ENCODE results near the gene UTRN.

UTRN gene

DNA sequence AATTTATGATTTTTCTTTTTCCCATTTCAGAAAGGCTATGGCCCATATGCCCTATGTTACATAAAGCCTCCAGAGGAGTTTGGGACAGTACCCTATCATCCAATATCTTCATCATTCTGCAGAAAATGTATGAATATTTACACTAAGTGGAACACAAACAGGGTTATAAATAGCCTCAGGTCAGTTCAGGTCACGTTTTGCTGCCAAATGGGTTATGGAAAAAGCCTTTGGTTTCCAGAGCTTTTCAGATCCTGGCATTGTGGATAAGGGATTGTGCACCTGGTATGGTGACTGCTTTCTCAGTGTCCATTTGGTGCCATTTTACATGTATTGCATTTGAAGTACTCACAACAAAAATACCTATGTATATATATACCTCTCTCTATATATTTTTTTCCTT is 29.4 kb downstream of the UTRN start:
- DNase-seq, result no peak

DNA sequence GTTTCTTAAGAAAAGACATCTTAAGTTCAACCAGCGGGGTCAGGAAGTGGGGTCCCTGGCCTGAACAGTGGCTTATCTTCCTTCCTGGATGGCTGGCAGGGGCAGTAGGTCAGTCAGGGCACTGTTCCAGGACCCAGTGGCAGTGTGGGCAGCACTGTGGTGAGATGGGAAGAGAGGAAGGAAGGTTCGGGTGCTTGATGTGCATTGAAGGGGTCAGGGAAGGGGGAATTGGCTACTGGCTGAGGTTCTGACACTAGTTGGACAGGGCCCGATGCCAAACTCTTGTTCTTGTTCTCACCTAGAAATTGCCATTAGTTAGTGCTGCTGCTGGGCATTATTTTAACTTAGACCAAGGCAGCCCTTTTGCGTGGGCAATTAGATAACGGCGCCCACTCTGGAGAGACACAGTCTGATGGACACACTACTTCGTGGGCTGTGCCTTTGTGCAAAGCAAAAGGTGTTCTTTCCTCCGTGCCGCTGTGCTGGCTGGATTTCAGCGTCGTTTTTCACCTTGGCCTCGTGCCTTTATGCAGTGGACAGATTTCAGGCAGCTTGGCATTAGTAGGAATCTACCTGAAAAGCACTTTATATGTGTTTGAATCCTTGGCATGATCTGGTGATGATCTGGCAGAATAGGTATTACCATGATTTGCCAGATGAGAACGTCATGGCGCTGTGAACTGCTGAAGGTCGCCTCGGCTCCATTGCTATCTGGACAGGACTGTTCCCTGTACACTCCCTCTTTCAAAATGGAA is 30.3 kb downstream of the UTRN start:
- DNase-seq, result no peak

DNA sequence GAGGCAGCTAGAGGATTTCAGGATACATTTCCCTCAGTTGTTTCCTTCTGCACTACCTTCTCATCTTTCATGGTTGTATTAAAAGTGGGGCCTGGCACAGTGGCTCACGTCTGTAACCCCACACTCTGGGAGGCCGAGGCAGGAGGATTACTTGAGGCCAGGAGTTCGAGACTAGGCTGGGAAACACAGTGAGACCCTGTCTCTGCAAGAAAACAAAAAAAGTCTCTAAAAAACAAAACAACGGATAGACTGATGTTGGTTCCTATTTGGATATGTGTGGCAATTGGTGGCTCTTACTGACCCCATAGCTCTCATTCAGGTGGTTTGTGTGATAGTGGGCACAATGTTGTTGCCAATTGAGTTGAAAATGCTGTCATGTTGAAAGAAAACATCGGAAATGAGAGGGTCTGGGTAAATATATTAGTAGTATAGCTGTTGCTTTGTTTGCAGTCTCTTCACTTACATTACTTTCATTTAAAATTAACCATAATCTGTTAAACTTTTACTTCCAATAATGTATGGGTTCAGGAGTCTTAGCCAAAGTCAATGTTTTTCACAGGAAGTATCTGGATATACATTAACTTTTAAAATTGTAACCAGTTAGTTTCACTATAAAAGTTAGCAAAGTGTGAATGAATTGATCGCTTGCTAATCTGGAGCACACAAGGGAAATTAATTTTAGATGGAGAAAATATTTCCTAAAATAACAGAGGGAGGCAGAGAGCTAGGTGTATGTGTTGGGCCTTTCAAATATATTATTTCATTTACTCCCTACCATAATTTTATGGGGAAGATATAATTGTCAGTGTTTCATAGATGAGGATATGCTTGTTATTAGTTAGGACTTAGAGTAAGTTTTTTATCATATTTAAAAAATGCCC is 31.1 kb downstream of the UTRN start:
- DNase-seq, result no peak

DNA sequence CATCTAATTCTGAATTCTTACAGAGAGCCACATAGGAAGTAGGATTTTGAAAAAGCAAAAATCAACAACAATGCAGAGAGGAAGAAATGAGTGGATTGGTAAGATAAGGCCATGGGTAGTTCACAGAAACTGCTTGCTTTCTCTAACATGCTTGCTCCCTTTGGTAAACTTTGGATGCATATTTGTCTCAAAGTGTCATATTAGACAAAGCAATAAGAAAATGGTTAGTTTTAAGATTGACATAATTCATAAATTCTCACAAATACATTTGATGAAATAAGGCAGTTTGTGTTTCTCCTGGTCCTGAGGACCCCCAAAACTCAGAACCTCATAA is 31.7 kb downstream of the UTRN start:
- DNase-seq, result no peak

DNA sequence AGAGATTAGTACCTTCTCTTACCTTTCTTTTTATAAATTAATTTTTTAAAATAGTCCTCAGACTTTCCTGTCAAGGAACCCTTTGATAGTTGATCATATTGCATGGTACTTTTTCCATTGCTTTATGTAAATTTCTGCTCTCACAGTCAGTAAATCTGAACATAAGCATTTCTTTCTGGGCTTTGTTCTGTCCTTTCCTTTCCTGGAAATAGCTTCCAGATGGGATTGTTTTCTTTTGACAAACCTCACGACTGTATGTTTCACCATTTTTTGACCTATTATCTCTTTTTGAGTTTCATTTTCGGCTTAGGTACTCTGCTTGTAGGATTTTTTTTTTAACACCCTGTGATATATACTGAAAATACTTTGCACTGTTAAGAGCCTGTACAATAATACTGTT is 32.6 kb downstream of the UTRN start:
- DNase-seq, result no peak

DNA sequence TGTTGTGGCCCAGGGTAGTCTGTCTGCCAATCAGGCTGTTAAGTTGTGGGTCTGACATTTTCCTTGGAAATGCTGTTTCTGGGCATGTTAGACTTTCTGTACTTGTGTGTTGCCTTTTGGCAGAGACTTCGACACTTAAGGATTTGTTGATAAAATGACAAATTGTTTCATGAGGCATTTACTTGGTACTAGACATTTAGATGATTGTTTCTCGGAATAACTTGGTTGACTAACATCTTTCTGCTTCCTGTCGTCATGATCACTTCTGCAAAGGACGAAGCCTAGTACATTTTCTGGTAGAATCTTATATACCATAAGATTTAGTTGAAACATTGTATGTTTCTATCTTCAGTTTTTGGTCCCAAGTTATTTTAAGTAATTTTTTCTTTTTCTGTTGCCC is 34.1 kb downstream of the UTRN start:
- no peak for DNase-seq

DNA sequence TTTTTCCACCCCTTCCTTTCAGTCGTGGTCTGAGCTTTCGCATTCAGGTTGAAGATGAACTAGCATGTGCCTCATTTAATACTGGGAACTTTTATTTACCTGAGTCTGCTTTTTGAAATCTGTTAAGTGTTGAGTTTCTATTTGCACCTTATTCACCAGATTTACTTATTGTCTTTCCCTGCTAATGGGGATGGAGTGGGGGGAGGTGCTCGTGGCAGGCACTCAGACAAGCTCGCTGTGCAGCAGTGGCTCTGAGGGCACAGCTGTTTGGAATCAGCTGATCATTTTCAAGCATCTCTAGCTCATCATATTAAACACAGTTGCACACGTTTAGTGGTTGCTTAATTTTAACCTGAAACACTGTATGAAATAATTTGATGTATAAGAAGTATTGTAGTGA is 35.6 kb downstream of the UTRN start:
- DNase-seq, result no peak

DNA sequence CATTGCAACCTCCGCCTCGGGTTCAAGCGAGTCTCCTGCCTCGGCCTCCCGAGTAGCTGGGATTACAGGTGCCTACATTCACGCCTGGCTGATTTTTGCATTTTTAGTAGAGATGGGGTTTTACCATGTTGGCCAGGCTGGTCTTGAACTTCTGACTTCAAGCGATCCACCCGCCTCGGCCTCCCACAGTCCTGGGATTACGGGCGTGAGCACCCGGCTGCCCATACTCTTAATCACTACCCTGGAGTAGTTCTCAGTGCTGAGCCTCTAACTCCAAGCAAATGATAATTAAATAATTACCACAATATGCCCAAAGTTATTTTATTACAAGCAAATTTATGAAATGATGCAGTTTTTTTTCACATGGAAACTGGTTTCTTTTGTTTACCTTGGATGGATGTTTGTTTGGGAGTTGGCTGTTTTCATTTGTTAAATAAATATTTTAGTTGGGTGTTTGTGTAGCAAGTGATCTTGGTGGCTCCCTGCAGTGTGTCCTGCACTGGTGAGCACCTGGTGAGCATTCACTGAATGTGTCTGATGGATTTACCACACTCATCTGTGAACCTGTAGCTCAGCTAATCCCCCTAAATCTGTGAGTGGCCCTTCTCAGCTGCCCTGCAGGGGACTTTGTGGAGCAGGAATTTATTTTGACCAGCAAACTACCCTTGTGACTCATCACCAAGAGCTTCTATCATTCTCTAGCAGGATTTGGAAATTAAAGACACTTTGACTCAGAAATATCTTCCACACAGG is 36.9 kb downstream of the UTRN start:
- no peak for DNase-seq

DNA sequence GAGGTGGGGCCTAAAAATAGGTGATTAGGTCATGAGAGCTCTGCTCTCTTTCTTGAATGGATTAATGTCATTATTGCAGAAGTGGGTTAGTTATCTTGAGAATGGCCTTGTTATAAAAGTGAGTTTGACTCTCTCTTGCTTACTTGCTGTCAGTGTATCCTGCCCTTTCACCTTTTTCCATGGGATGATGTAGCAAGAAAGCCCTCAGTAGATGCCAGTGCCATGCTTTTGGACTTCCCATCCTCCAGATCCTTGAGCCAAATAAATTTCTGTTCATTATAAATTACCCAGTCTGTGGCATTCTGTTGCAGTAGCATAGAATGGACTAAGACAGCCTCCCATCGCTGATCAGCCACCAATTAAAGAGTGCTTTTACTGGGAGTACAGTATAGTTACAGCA is 40.1 kb downstream of the UTRN start:
- DNase-seq, result no peak

DNA sequence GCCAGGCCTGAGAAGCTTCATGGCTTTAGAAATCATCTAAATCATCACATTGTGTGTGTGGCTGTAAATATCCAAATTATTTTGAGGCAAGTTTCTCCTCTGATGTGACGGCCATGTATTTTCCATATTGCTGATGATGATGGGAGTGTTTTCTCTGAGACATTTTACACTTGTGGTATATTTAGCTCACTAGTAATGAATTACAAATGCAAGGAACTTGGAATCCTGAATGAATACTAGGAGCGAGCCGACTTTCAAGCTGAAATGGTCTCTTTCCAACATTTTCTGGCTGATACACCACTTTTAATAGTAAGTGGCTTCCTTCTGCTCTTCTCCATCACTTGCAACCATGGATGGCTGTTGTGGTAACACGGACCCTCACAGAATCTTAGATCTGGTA is 41.3 kb downstream of the UTRN start:
- no peak for DNase-seq

DNA sequence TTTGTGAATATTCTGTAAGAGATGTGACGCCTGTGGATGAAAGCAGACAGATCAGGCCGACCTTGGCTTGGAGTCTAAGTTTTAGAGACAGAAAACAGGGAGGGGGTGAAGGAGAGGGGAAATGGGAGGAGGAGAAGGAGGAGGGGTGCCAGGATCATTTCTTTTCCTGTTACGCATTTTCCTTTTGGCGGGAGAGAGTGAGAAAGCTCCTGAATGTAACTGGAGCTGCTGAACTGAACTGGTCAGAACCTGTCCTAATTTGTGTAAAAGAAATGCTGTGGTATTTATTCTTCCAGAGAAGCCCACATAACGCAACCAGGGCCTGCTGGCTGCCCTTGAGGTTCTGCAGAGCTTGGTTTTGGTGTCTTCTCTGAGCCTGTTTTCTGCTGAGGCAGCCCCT is 41.9 kb downstream of the UTRN start:
- no peak for DNase-seq

DNA sequence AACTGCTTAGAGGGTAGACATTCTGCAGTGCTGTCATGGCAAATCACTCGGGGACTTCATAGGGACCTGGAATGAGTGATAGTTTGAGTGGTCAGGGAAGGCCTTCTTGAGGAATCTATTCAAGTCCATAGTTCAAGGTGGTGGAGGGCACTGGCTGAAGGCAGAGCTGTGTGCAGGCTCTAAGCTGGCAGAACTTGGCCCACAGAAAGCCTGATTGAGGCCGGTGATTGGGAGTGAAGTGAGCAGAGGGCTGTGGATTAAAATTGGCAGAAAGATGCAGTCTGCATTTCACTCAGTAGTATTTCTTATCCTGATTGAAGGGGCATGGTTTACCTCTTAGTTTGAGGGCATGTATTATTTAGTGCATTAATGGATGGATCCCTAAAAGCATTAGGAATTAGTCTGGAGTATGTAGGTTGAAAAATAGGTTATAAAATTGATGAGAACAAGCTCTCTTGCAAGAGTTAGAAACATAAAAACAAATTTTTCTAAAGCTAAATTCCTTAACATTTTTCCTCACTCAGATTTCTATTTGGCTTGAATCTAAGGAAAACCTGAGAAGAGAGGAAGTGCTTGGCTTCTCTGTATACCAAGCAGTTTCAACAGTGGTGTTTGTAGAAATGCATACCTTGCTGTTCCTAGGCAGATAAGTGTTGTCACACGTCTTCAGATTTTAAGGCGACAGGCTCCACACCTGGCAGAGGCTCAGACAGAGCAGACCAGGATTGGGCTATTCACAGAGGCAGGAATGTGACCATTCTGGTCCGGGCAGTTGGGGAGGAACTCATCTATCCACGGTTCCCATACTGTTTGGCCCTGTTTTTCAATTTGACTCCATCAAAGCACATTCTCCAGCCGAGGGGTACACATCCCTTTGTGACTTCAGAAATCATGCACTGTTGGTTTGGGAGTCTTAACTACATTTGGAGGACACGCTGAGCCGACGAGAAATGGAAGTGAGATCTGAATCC is 45.2 kb downstream of the UTRN start:
- DNase-seq, result no peak

DNA sequence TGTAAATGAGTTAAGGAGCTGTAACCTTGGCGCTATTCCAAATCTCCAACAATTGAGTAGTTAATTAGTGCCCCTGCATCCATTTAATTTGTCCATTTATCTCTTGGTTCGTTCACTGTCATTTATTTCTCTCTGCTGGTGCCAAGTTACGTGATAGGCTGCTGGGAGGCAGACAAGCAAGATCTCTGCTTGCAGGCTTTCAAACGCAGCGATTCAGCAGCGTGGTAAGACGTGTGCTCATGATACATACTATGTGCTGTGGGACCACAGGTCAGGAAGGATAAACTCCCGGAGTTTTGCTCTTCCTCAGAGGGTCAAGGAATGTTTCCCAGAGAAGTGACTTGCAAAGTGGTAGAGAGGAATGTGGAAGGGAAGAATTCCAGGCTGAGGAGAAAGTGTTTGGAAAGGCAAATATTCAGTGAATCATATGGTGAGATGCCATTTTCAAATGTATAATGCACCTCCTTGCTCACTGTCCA is 46.4 kb downstream of the UTRN start:
- no peak for DNase-seq

DNA sequence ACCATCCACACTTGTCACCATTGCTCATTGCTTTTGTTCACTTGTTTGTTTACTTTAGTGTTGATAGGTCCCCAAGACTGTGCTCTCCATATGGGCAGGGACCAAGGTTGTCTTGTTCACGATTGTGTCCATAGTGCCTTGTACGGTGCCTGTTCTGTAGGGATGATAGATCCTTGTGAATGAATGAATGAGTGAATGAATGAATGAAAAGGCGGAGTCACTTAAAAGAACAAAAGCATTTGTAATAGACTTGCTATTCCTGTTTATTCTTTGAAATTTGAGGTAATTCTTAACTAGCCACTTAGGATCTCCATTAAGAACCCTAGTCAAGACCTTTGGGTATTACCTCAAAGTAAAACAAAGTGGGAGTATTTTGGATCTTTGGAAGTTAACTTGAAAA is 47.0 kb downstream of the UTRN start:
- no peak for DNase-seq

DNA sequence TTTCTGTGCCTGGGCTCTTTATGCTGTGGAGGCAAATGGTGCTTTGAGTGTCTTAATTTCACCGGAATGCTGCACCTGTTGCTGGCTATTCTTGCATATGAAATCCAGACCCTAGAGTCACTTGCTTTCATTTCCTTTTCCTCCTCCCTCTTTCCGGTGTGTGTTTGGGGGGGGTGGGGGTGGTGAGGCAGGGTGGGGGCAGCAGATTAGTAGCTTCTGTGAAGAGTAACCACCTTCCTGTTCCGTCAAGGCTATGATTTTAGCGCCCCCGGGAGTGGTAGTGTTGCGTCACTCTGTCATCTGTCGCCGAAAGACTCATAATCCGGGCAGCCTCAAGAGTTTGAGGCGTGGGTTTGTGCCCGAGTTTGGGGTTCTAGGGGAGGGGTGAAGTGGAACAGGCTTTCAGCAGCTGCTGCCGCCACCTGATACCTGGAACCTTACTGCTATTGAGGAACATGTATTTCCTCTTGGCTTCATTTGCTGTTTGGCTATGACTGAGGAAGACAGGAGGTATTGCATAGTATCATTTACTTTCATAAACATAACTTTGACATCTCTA is 49.1 kb downstream of the UTRN start:
- peak; percentile 76 to 95 for DNase-seq
